ENCODE data around the gene FRAS1.
"Not testable (repeated sequence)": the region's sequence is repeated elsewhere in the genome, so short reads cannot be mapped to it uniquely, and the experiment has no call there.

The FRAS1 gene

GRCh38 chr4:78059524-78059889 lies 2.4 kb downstream of the FRAS1 start:
- peak; percentile 8 for DNase-seq

GRCh38 chr4:78059938-78060337 lies 2.8 kb downstream of the FRAS1 start:
- DNase-seq: no peak

- DNase-seq: no peak
These were observed 4.9 kb downstream of the FRAS1 start for GRCh38 chr4:78061939-78062570.

- no peak for DNase-seq
These were observed 8.5 kb downstream of the FRAS1 start for GRCh38 chr4:78065508-78066192.

GRCh38 chr4:78068481-78068880 lies 11.4 kb downstream of the FRAS1 start:
- DNase-seq: no peak

- no peak for DNase-seq
These were observed 12.2 kb downstream of the FRAS1 start for GRCh38 chr4:78069319-78069718.

- DNase-seq: no peak
These were observed 12.7 kb downstream of the FRAS1 start for GRCh38 chr4:78069859-78070258.

GRCh38 chr4:78070731-78071282 lies 13.7 kb downstream of the FRAS1 start:
- DNase-seq: no peak

GRCh38 chr4:78074759-78075158 lies 17.6 kb downstream of the FRAS1 start:
- DNase-seq: no peak

GRCh38 chr4:78075986-78076385 lies 18.9 kb downstream of the FRAS1 start:
- DNase-seq: no peak

GRCh38 chr4:78078101-78078500 lies 21.0 kb downstream of the FRAS1 start:
- no peak for DNase-seq

GRCh38 chr4:78079726-78080430 lies 22.8 kb downstream of the FRAS1 start:
- DNase-seq: no peak

GRCh38 chr4:78081541-78081940 lies 24.4 kb downstream of the FRAS1 start:
- no peak for DNase-seq

GRCh38 chr4:78083035-78083434 lies 25.9 kb downstream of the FRAS1 start:
- no peak for DNase-seq

GRCh38 chr4:78091534-78091933 lies 34.4 kb downstream of the FRAS1 start:
- DNase-seq: no peak

GRCh38 chr4:78092350-78092749 lies 35.2 kb downstream of the FRAS1 start:
- not testable (repeated sequence) for DNase-seq

GRCh38 chr4:78092850-78093249 lies 35.7 kb downstream of the FRAS1 start:
- DNase-seq: no peak

- DNase-seq: no peak
These were observed 38.0 kb downstream of the FRAS1 start for GRCh38 chr4:78095081-78095480.

- DNase-seq: no peak
These were observed 41.9 kb downstream of the FRAS1 start for GRCh38 chr4:78099058-78099457.

- no peak for DNase-seq
These were observed 42.9 kb downstream of the FRAS1 start for GRCh38 chr4:78100060-78100459.

- DNase-seq: no peak
These were observed 62.6 kb downstream of the FRAS1 start for GRCh38 chr4:78119698-78120097.

- no peak for DNase-seq
These were observed 63.2 kb downstream of the FRAS1 start for GRCh38 chr4:78120144-78120880.

GRCh38 chr4:78121338-78121904 lies 64.3 kb downstream of the FRAS1 start:
- no peak for DNase-seq

All from NCI-H1417 treated with DMSO at 0.1 percent for 48 hours (cell line).